GM12878 (cell line): ENCODE results near the gene NT5C2. TPM values are rescaled to one million over a fixed set of nuclear protein-coding genes. Genes with fewer than 3 reads are reported as not detected.

Experiments
- ASH2L ChIP-seq: fragments of 300-600, 200-600 bp; sonication (generic); IDR thresholded peaks from 2 replicates; pipeline ENCODE4 v1.6.1; 2017; ENCODE audit warnings: low read depth, mild to moderate bottlenecking, borderline replicate concordance
- BCL11A ChIP-seq: IDR thresholded peaks from 2 replicates; pipeline ENCODE4 v1.6.1; 2011; ENCODE audit warnings: low read depth, low read length
- BRCA1 ChIP-seq: IDR thresholded peaks from 2 replicates; pipeline ENCODE4 v1.6.1; 2011; ENCODE audit warnings: low read depth, low read length, improper control_type of control experiment
- CEBPB ChIP-seq, 2 experiments: fragments of 150-350 bp in 1 of 2; IDR thresholded peaks; 2 replicates each; pipeline ENCODE4 v1.6.1; 2012 to 2014; ENCODE audit warnings: low read depth in 2 of 2, low read length in 2 of 2, borderline replicate concordance in 1 of 2, inconsistent platforms in 1 of 2
- CHD4 ChIP-seq: fragments of 200-600 bp; sonication (generic); IDR thresholded peaks from 2 replicates; pipeline ENCODE4 v1.6.1; 2016; ENCODE audit warnings: mild to moderate bottlenecking
- DPF2 ChIP-seq: fragments of 450-650 bp; IDR thresholded peaks from 2 replicates; pipeline ENCODE4 v1.6.1; 2017; ENCODE audit warnings: mild to moderate bottlenecking
- EGR1 ChIP-seq, 2 experiments: IDR thresholded peaks; 1 replicate in 1 of 2; 2 replicates in 1 of 2; pipeline ENCODE4 v1.6.1; 2011 to 2012; ENCODE audit warnings: low read depth in 2 of 2, low read length in 2 of 2, borderline replicate concordance in 1 of 2, mild to moderate bottlenecking in 1 of 2, moderate library complexity in 1 of 2
- FOS ChIP-seq: IDR thresholded peaks from 3 replicates; pipeline ENCODE4 v1.6.1; 2011; ENCODE audit warnings: borderline replicate concordance; ENCODE audit not compliant: insufficient read length; ENCODE audit errors: extremely low read depth
- GATAD2B ChIP-seq: fragments of 450-650 bp; conservative IDR thresholded peaks from 2 replicates; pipeline ENCODE4 v1.6.1; 2017; ENCODE audit warnings: low read depth, mild to moderate bottlenecking, moderate library complexity
- HDGF ChIP-seq: fragments of 450-650 bp; IDR thresholded peaks from 2 replicates; pipeline ENCODE4 v1.6.1; 2016; ENCODE audit warnings: antibody characterized with exemption
- IKZF2 ChIP-seq, 2 experiments: fragments of 450-650 bp; IDR thresholded peaks; 2 replicates each; pipeline ENCODE4 v1.6.1; 2017; ENCODE audit warnings: mild to moderate bottlenecking in 2 of 2, moderate library complexity in 2 of 2
- IRF4 ChIP-seq: IDR thresholded peaks from 2 replicates; pipeline ENCODE4 v1.6.1; 2011; ENCODE audit warnings: low read depth, low read length
- MXI1 ChIP-seq: fragments of 150-350 bp; IDR thresholded peaks from 2 replicates; pipeline ENCODE4 v1.6.1; 2011; ENCODE audit warnings: low read depth, mild to moderate bottlenecking, inconsistent platforms, low read length, improper control_type of control experiment
- NFXL1 ChIP-seq: fragments of 450-650 bp; IDR thresholded peaks from 2 replicates; pipeline ENCODE4 v1.6.1; 2017; ENCODE audit warnings: antibody characterized with exemption, mild to moderate bottlenecking, borderline replicate concordance
- PAX5 ChIP-seq: IDR thresholded peaks from 2 replicates; pipeline ENCODE4 v1.6.1; 2011; ENCODE audit warnings: low read depth, low read length, borderline replicate concordance
- RAD21 ChIP-seq: IDR thresholded peaks from 2 replicates; pipeline ENCODE4 v1.6.1; 2011; ENCODE audit warnings: mild to moderate bottlenecking, low read depth, low read length, moderate library complexity; ENCODE audit not compliant: insufficient read depth
- SIX5 ChIP-seq: IDR thresholded peaks from 2 replicates; pipeline ENCODE4 v1.6.1; 2011; ENCODE audit warnings: mild to moderate bottlenecking, low read depth, low read length, moderate library complexity; ENCODE audit not compliant: severe bottlenecking
- SREBF1 ChIP-seq: IDR thresholded peaks from 2 replicates; pipeline ENCODE4 v1.6.1; 2012; ENCODE audit warnings: mild to moderate bottlenecking, low read length
- SUZ12 ChIP-seq: fragments of 200-600 bp; sonication (generic); IDR thresholded peaks from one replicate; pipeline ENCODE4 v1.6.1; 2018; ENCODE audit warnings: antibody characterized with exemption, mild to moderate bottlenecking; ENCODE audit not compliant: unreplicated experiment
- TARDBP ChIP-seq: IDR thresholded peaks from 2 replicates; pipeline ENCODE4 v1.6.1; 2016; ENCODE audit warnings: borderline replicate concordance
- ZSCAN29 ChIP-seq: fragments of 450-650 bp; IDR thresholded peaks from 2 replicates; pipeline ENCODE4 v1.6.1; 2017; ENCODE audit warnings: mild to moderate bottlenecking, moderate library complexity
- polyA plus RNA-seq, 11 experiments: library from polyadenylated mRNA; depleted of rRNA in 4 of 11; unstranded in 6 of 11; stranded (reverse) in 5 of 11; fragments of >200 nt; fragmentation: Nextera tagmentation in 4 of 11; fragmentation: Illumina TruSeq in 1 of 11; extraction: Ambion mirVana in 4 of 11; extraction: Trizol in 1 of 11; gene quantifications; 1 replicate in 1 of 11; 2 replicates in 10 of 11; pipeline versions ENCODE4 v1.2.1 to v1.2.3, GENCODE V29; 2011 to 2016; ENCODE audit warnings: inconsistent platforms in 2 of 11, missing spikeins in 2 of 11, low read depth in 1 of 11
- total RNA-seq, 4 experiments: library from RNA; depleted of rRNA in 3 of 4; stranded (reverse); fragments of >200 nt in 3 of 4; fragmentation: Illumina TruSeq in 1 of 4; extraction: Trizol in 1 of 4; gene quantifications; 2 replicates each; pipeline versions ENCODE4 v1.2.1 to v1.2.3, GENCODE V29; 2013 to 2021
- TF ChIP-seq, protein P1 (sequence below): fragments of 450-650 bp; formaldehyde crosslinking; IDR thresholded peaks from 2 replicates; pipeline ENCODE4 v1.4.0; 2020; ENCODE audit warnings: mild to moderate bottlenecking, moderate library complexity
- TF ChIP-seq, protein P2 (sequence below): IDR thresholded peaks from 2 replicates; pipeline ENCODE4 v1.6.1; 2011; ENCODE audit warnings: low read depth, mild to moderate bottlenecking, low read length, moderate library complexity, borderline replicate concordance; ENCODE audit errors: extremely low read depth
- TF ChIP-seq, protein P3 (sequence below), 3 experiments: IDR thresholded peaks in 2 of 3; conservative IDR thresholded peaks in 1 of 3; 2 replicates each; pipeline ENCODE4 v1.5.1; 2011; ENCODE audit warnings: low read depth in 3 of 3, low read length in 3 of 3, mild to moderate bottlenecking in 3 of 3, control low read depth in 2 of 3, moderate library complexity in 2 of 3, inconsistent platforms in 1 of 3, mixed read lengths in 1 of 3; ENCODE audit not compliant: control insufficient read depth in 2 of 3, insufficient read depth in 1 of 3; ENCODE audit errors: extremely low read depth in 1 of 3
- TF ChIP-seq, protein P4 (sequence below): IDR thresholded peaks from 2 replicates; pipeline ENCODE4 v1.6.1; 2012; ENCODE audit warnings: low read depth, low read length, improper control_type of control experiment

The NT5C2 gene
- total and polyA plus RNA-seq, 10 of the 15 experiments (the other 5 are each of a cell fraction or from before 2014, with no cell fraction given) = 15.8 to 70.1 (median 56.0) TPM

DNA sequence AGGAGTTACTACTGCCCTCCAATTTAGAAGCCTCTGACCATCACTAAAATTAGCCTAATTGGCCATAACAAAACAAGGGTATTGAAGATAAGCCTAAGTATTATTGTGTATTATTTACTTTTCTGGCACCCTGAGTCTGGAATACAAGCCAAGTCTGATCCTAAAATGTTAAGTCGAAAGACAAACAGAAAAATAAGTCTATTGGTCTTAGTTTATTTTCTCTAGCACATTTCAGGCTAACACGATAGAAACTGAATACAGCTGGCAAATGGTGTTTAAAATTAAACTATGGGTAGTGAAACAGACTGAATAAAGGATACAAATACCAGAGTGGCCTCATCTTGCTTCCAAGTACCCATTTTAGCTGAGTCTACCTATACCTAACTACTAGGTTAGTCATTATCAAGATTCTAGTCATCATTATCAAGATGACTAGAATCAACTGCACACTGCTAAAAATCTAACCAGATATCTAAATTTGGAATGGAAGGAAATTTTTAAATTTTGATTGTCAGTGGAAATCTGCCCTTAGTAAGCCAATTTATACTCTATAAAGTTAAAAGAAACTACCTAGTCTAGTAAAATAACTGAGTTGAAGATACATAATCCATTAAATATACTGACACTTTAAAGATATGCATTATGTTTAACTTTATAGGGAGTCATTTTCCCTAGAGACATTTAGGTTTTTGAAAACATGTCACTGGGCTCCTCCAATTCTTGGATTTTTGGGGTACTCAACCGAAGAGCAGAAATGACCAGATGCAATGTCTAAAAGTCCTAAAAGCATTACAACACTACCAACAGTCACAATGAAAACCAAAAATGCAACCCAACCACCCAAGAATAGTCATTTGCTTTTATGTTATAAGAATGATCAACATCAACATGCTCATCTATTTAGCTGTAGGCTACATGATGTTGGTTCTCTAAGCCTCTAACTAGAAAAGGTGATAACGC is 80.9 kb downstream of the NT5C2 start (continued):
- no peak for TF ChIP-seq CHD4
- no peak for TF ChIP-seq TARDBP
- TF ChIP-seq NFXL1 = no peak
- no peak for TF ChIP-seq HDGF
- TF ChIP-seq SIX5 = no peak
- no peak for TF ChIP-seq ZSCAN29
- no peak for TF ChIP-seq IKZF2 (IDR thresholded peaks at IDR 0.05)
- TF ChIP-seq MXI1 = no peak
- no peak for TF ChIP-seq GATAD2B
- TF ChIP-seq RAD21 = no peak
- no peak for TF ChIP-seq IRF4
- TF ChIP-seq, protein P1, sequence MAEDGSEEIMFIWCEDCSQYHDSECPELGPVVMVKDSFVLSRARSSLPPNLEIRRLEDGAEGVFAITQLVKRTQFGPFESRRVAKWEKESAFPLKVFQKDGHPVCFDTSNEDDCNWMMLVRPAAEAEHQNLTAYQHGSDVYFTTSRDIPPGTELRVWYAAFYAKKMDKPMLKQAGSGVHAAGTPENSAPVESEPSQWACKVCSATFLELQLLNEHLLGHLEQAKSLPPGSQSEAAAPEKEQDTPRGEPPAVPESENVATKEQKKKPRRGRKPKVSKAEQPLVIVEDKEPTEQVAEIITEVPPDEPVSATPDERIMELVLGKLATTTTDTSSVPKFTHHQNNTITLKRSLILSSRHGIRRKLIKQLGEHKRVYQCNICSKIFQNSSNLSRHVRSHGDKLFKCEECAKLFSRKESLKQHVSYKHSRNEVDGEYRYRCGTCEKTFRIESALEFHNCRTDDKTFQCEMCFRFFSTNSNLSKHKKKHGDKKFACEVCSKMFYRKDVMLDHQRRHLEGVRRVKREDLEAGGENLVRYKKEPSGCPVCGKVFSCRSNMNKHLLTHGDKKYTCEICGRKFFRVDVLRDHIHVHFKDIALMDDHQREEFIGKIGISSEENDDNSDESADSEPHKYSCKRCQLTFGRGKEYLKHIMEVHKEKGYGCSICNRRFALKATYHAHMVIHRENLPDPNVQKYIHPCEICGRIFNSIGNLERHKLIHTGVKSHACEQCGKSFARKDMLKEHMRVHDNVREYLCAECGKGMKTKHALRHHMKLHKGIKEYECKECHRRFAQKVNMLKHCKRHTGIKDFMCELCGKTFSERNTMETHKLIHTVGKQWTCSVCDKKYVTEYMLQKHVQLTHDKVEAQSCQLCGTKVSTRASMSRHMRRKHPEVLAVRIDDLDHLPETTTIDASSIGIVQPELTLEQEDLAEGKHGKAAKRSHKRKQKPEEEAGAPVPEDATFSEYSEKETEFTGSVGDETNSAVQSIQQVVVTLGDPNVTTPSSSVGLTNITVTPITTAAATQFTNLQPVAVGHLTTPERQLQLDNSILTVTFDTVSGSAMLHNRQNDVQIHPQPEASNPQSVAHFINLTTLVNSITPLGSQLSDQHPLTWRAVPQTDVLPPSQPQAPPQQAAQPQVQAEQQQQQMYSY (CRISPR knock-in tag) = no peak
- TF ChIP-seq DPF2 = no peak; the same call in 1 of the 2 replicates
- TF ChIP-seq, protein P2, sequence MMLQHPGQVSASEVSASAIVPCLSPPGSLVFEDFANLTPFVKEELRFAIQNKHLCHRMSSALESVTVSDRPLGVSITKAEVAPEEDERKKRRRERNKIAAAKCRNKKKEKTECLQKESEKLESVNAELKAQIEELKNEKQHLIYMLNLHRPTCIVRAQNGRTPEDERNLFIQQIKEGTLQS = no peak
- peak; percentile 55; the same call in 1 of the 2 replicates for TF ChIP-seq BCL11A
- peak in 1 of 2 experiments; percentile 75; a peak in 1 of 4 replicates for TF ChIP-seq CEBPB (IDR thresholded peaks at IDR 0.05; ENCODE audit: borderline replicate concordance in 1 of 2, low read depth in 2 of 2, low read length in 2 of 2)
- TF ChIP-seq, protein P3, sequence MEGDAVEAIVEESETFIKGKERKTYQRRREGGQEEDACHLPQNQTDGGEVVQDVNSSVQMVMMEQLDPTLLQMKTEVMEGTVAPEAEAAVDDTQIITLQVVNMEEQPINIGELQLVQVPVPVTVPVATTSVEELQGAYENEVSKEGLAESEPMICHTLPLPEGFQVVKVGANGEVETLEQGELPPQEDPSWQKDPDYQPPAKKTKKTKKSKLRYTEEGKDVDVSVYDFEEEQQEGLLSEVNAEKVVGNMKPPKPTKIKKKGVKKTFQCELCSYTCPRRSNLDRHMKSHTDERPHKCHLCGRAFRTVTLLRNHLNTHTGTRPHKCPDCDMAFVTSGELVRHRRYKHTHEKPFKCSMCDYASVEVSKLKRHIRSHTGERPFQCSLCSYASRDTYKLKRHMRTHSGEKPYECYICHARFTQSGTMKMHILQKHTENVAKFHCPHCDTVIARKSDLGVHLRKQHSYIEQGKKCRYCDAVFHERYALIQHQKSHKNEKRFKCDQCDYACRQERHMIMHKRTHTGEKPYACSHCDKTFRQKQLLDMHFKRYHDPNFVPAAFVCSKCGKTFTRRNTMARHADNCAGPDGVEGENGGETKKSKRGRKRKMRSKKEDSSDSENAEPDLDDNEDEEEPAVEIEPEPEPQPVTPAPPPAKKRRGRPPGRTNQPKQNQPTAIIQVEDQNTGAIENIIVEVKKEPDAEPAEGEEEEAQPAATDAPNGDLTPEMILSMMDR (IDR thresholded peaks at IDR 0.05 in 2 of 3, conservative IDR thresholded peaks at IDR 0.05 in 1 of 3; ENCODE audit: control insufficient read depth in 2 of 3, extremely low read depth in 1 of 3, insufficient read depth in 1 of 3, low read depth in 3 of 3, low read length in 3 of 3) = no peak
- TF ChIP-seq FOS = no peak
- TF ChIP-seq, protein P4, sequence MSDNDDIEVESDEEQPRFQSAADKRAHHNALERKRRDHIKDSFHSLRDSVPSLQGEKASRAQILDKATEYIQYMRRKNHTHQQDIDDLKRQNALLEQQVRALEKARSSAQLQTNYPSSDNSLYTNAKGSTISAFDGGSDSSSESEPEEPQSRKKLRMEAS = no peak
- no peak for TF ChIP-seq SREBF1
- TF ChIP-seq EGR1 (IDR thresholded peaks at IDR 0.05; ENCODE audit: borderline replicate concordance in 1 of 2, low read depth in 2 of 2, low read length in 2 of 2) = no peak
- no peak for TF ChIP-seq SUZ12
- no peak for TF ChIP-seq BRCA1
- TF ChIP-seq PAX5 = no peak
- no peak for TF ChIP-seq ASH2L
